Raji (cell line): ENCODE data around the gene MAST4.

ENCODE experiments used
- POLR2A ChIP-seq: IDR thresholded peaks from 2 replicates; pipeline ENCODE4 v1.6.1; 2011; ENCODE audit warnings: low read depth, low read length, control low read depth; ENCODE audit not compliant: insufficient read depth

MAST4 gene

DNA sequence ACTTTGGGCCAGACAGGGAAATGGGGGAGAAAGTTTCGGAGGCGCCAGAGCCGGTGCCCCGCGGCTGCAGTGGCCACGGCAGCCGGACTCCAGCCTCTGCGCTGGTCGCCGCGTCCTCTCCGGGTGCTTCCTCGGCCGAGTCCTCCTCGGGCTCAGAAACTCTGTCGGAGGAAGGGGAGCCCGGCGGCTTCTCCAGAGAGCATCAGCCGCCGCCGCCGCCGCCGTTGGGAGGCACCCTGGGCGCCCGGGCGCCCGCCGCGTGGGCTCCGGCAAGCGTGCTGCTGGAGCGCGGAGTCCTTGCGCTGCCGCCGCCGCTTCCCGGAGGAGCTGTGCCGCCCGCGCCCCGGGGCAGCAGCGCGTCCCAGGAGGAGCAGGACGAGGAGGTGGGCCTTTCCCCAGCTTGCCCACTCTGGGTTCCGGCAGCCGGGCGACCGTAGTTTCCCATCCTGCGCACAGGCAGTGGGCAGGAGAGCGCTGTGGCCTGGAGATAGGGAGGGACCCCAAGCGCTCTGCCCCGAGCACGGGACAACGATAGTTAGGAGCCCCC lies 516 bp downstream of the MAST4 start:
- TF ChIP-seq POLR2A: no peak

DNA sequence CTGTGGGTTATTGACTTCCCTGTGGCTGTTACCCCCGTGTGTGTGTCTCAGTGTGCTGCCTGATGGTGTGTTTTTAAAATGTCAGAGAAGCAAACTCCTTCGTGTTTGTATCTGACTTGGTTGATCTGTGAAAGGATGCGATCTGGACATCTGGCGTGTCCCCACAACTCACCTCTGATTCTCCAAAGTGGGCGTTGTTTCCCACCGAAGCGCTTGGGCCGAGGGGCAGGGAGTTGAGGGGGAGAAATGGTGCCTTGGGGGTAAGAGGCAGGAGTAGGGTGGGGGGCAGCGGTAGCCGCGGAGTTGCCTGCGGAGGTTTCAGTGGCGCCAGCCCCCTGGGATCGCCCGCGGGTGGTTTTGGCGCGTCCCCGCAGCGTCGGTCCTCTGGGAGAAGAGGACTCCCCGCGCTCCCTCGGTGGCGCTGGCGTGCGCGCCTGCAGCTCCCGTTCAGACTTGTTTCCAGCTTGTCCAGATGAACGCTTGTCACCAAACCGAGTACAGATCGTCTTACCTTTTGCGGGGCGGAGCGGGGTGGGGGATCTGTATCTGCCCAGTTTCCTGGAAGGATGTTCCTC lies 1.1 kb downstream of the MAST4 start:
- TF ChIP-seq POLR2A: no peak

GRCh38 chr5:66602621-66603020 lies 6.4 kb downstream of the MAST4 start:
- TF ChIP-seq POLR2A: no peak

DNA sequence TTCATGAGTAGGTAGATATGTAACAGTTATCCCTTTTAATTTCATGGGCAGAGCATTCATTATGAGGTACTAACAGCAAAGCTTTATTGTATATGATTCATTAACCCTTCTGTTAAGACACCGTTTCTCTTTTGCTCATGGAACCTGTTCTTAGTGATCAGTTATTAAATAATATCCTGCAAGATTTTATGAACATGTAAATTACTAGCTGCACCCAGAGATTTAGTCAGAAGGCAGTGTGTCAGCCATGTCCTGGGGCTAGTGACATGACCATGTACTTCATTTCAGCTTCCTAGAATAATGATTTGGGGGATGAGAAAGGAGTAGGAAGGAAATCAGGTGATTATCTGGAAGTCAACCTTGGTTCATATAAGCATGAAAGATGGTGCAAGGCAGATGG lies 7.0 kb downstream of the MAST4 start:
- no peak for TF ChIP-seq POLR2A

GRCh38 chr5:66603881-66604280 lies 7.7 kb downstream of the MAST4 start:
- no peak for TF ChIP-seq POLR2A

DNA sequence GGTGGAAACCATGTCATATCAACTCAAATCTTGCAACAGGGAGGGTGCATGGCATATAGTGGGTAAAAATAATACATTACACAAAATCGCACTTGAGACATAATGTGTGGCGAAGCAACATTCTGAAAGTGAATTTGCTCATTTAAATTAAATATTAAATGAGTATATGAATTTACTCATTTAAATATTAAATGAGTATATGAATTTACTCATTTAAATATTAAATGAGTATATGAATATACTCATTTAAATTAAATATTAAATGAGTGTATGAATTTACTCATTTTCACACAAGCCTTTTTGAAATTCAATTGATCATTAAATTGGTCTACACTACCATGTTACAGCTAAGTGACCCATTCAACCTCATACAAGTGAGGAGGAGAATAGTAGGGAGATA lies 10.5 kb downstream of the MAST4 start:
- no peak for TF ChIP-seq POLR2A

DNA sequence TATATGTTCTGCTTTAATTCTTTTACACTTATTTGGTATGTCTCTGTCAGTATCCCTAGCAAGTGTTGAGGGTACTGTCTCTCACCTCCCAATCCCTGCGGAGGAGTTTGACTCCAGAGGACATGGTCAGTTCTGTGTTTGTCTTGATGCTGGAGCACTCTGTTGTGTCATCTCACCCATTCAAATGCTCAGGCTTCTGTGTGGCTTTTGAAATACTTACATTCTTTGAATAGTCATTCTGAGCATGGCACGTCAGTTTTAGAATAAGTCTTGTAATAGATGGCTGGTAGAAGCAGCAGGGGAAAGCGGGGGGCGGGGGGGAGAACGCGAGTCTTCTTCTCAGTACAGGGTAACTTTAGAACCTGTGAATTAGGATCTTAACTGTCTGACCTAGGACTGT lies 12.3 kb downstream of the MAST4 start:
- no peak for TF ChIP-seq POLR2A

- no peak for TF ChIP-seq POLR2A
Observed at GRCh38 chr5:66609615-66610014, 13.4 kb downstream of the MAST4 start.

- TF ChIP-seq POLR2A: no peak
Observed at GRCh38 chr5:66612226-66612625, 16.0 kb downstream of the MAST4 start.

DNA sequence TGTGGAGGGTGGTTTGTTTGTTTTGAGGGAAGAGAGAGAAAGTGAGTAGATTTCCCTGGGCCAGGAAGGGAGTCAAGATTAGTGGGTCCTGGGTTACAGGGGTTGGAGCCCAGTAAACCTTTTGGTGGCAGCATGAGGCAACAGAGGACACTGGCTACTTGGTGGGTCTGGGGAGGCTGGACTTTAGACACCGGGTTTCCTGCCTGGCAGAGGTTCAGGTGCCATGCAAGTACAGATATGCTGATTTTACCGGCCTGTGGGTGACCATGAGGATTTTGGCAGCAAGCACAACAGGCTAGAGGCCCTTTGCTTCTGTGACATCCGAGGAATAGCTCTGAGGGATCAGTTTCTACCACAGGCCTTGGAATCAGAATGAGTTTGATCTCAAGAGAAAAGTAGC lies 18.9 kb downstream of the MAST4 start:
- TF ChIP-seq POLR2A: no peak

GRCh38 chr5:66615894-66616293 lies 19.7 kb downstream of the MAST4 start:
- no peak for TF ChIP-seq POLR2A

GRCh38 chr5:66616520-66617225 lies 20.5 kb downstream of the MAST4 start:
- no peak for TF ChIP-seq POLR2A

DNA sequence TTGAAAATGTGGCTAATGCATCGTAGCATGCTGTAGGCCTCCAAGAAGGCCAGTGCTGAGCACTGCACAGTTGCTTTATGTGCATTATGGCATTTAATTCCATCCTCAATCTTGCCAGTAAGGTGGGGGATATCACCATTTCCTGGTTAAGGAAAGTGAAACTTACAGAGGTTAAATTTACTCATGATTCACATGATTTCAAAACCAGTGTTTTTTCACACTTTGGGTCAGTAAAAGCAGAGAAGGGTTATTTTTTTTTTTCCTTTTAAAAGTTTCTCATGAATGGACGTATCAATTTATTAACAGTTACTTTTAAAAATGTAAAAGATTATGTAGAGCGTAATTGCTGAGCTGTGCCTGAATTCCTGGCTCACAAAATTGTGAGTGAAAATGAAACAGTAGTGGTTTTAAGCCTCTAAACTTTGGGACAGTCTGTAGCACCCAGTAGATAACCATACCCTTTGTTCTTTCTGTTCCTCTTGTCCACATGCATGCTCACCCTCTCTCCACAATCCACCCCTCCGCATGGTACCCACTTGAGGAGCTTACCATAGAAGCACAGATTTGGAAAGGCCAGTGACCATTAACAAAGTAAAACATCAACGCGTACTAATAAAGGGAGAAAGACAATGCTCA lies 21.2 kb downstream of the MAST4 start:
- no peak for TF ChIP-seq POLR2A

- no peak for TF ChIP-seq POLR2A
Observed at GRCh38 chr5:66617991-66618768, 22.0 kb downstream of the MAST4 start.

DNA sequence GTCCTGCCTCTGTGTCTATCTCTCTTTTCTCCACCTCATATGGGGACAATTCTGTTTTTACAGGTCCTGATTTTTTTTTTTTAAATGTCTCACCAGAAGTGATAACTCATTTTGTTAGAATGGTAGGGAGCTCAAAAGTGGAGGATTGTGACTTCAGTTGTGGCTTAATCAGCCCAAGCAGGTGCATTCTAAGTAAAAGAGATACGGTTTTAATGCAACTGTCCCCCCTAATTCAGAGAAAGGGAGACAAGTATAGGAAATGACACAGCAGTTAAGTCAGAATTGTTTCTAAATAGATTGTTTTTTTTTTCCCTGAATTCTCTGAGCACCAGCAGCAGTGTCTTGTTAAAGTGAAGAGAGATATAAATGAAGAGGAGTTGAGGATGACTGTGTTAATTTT lies 24.5 kb downstream of the MAST4 start:
- no peak for TF ChIP-seq POLR2A
